H9 (cell line): ENCODE measurements around the gene GALNT7. TPM values are rescaled to one million over a fixed set of nuclear protein-coding genes. Genes with fewer than 3 reads are reported as not detected.

Experiments
- DNase-seq: peaks from one replicate; pipeline ENCODE4 v3.0.0-alpha.2; 2017
- H2AFZ ChIP-seq: one replicate; pipeline ENCODE4 v1.6.1; 2013; ENCODE audit warnings: mild to moderate bottlenecking, low read length, control low read depth, moderate library complexity
- H2AK5ac ChIP-seq: 2 replicates; pipeline ENCODE4 v1.6.1; 2013; ENCODE audit warnings: low read length, control low read depth, mixed read lengths; ENCODE audit not compliant: insufficient read length
- H2BK120ac ChIP-seq: one replicate; pipeline ENCODE4 v1.6.1; 2013; ENCODE audit warnings: low read depth, mild to moderate bottlenecking, low read length, control low read depth, inconsistent platforms; ENCODE audit not compliant: poor library complexity, severe bottlenecking
- H2BK12ac ChIP-seq: 2 replicates; pipeline ENCODE4 v1.6.1; 2013; ENCODE audit warnings: low read length, control low read depth, mixed read lengths, low read depth; ENCODE audit not compliant: insufficient read length
- H2BK15ac ChIP-seq: 2 replicates; pipeline ENCODE4 v1.6.1; 2013; ENCODE audit warnings: low read depth, low read length, control low read depth
- H2BK20ac ChIP-seq: one replicate; pipeline ENCODE4 v1.6.1; 2013; ENCODE audit warnings: low read depth, mild to moderate bottlenecking, low read length, control low read depth, inconsistent platforms; ENCODE audit not compliant: poor library complexity, severe bottlenecking
- H2BK5ac ChIP-seq: 2 replicates; pipeline ENCODE4 v1.6.1; 2013; ENCODE audit warnings: low read length, control low read depth, mixed read lengths; ENCODE audit not compliant: insufficient read length
- H3K14ac ChIP-seq: 2 replicates; pipeline ENCODE4 v1.6.1; 2013; ENCODE audit warnings: low read length, control low read depth; ENCODE audit not compliant: insufficient read depth
- H3K18ac ChIP-seq: 2 replicates; pipeline ENCODE4 v1.6.1; 2013; ENCODE audit warnings: low read depth, mild to moderate bottlenecking, mixed read lengths, low read length, control low read depth; ENCODE audit not compliant: insufficient read length
- H3K23ac ChIP-seq: 2 replicates; pipeline ENCODE4 v1.6.1; 2013; ENCODE audit warnings: low read length, control low read depth, mixed read lengths, low read depth; ENCODE audit not compliant: insufficient read length
- H3K23me2 ChIP-seq: 2 replicates; pipeline ENCODE4 v1.6.1; 2013; ENCODE audit warnings: low read depth, mild to moderate bottlenecking, mixed read lengths, low read length, control low read depth; ENCODE audit not compliant: insufficient read length, poor library complexity, severe bottlenecking
- H3K27ac ChIP-seq: 2 replicates; pipeline ENCODE4 v1.5.1; 2013; ENCODE audit warnings: low read length, control low read depth, mixed read lengths, low read depth; ENCODE audit not compliant: insufficient read length
- H3K27me3 ChIP-seq: 2 replicates; pipeline ENCODE4 v1.6.1; 2013; ENCODE audit warnings: low read length, control low read depth, inconsistent platforms; ENCODE audit not compliant: insufficient read depth
- H3K4ac ChIP-seq: 2 replicates; pipeline ENCODE4 v1.6.1; 2013; ENCODE audit warnings: low read depth, mild to moderate bottlenecking, control low read depth, inconsistent platforms, low read length, moderate library complexity
- H3K4me1 ChIP-seq: 2 replicates; pipeline ENCODE4 v1.6.1; 2013; ENCODE audit warnings: low read length, control low read depth, inconsistent platforms; ENCODE audit not compliant: insufficient read depth
- H3K4me2 ChIP-seq: 2 replicates; pipeline ENCODE4 v1.6.1; 2013; ENCODE audit warnings: low read length, control low read depth, mixed read lengths; ENCODE audit not compliant: insufficient read length, insufficient read depth
- H3K56ac ChIP-seq: 2 replicates; pipeline ENCODE4 v1.6.1; 2013; ENCODE audit warnings: low read depth, mild to moderate bottlenecking, mixed read lengths, low read length, control low read depth; ENCODE audit not compliant: insufficient read length
- H3K79me1 ChIP-seq: 2 replicates; pipeline ENCODE4 v1.6.1; 2013; ENCODE audit warnings: low read depth, mild to moderate bottlenecking, moderate library complexity, low read length, control low read depth, inconsistent platforms; ENCODE audit not compliant: insufficient read depth, poor library complexity, severe bottlenecking
- H3K79me2 ChIP-seq: 2 replicates; pipeline ENCODE4 v1.6.1; 2013; ENCODE audit warnings: low read length, control low read depth, inconsistent platforms; ENCODE audit not compliant: insufficient read depth
- H3K9ac ChIP-seq: 2 replicates; pipeline ENCODE4 v1.6.1; 2013; ENCODE audit warnings: low read length, control low read depth, mixed read lengths; ENCODE audit not compliant: insufficient read length; ENCODE audit errors: extremely low read depth
- H3K9me3 ChIP-seq: one replicate; pipeline ENCODE4 v1.6.1; 2013; ENCODE audit warnings: low read depth, low read length, inconsistent platforms; ENCODE audit not compliant: control insufficient read depth
- H3T11ph ChIP-seq: one replicate; pipeline ENCODE4 v1.6.1; 2013; ENCODE audit warnings: mild to moderate bottlenecking, low read length, control low read depth, inconsistent platforms
- H4K20me1 ChIP-seq: one replicate; pipeline ENCODE4 v1.6.1; 2013; ENCODE audit not compliant: control insufficient read depth, insufficient read length, insufficient read depth
- H4K5ac ChIP-seq: 2 replicates; pipeline ENCODE4 v1.6.1; 2013; ENCODE audit warnings: low read depth, mild to moderate bottlenecking, mixed read lengths, low read length, control low read depth; ENCODE audit not compliant: insufficient read length
- H4K8ac ChIP-seq: replicated peaks from 2 replicates; pipeline ENCODE4 v1.6.1; 2013; ENCODE audit warnings: low read length, control low read depth, mixed read lengths, low read depth; ENCODE audit not compliant: insufficient read length
- H4K91ac ChIP-seq: 2 replicates; pipeline ENCODE4 v1.6.1; 2013; ENCODE audit warnings: low read depth, mild to moderate bottlenecking, moderate library complexity, mixed read lengths, low read length, control low read depth; ENCODE audit not compliant: insufficient read length
- H3K27ac Mint-ChIP-seq, 3 experiments: 2 replicates in 2 of 3; 3 replicates in 1 of 3; pipeline ENCODE4 v1.8.0; 2020 to 2021; ENCODE audit warnings: mixed read lengths in 3 of 3, mild to moderate bottlenecking in 1 of 3, moderate library complexity in 1 of 3
- H3K27me3 Mint-ChIP-seq: 2 replicates; pipeline ENCODE4 v1.8.0; 2021; ENCODE audit warnings: low read depth, mild to moderate bottlenecking, moderate library complexity, mixed read lengths
- H3K36me3 Mint-ChIP-seq, 3 experiments: 2 replicates in 2 of 3; 3 replicates in 1 of 3; pipeline ENCODE4 v1.8.0; 2020 to 2021; ENCODE audit warnings: low read depth in 3 of 3, mixed read lengths in 3 of 3; ENCODE audit not compliant: insufficient read depth in 1 of 3
- H3K4me1 Mint-ChIP-seq, 2 experiments: 2 replicates each; pipeline ENCODE4 v1.8.0; 2020; ENCODE audit warnings: mixed read lengths in 2 of 2
- H3K4me3 Mint-ChIP-seq, 2 experiments: 2 replicates in 1 of 2; 3 replicates in 1 of 2; pipeline ENCODE4 v1.8.0; 2020 to 2021; ENCODE audit warnings: mild to moderate bottlenecking in 2 of 2, mixed read lengths in 2 of 2, moderate library complexity in 1 of 2
- H3K9me3 Mint-ChIP-seq, 2 experiments: 2 replicates in 1 of 2; 3 replicates in 1 of 2; pipeline ENCODE4 v1.8.0; 2020; ENCODE audit warnings: mild to moderate bottlenecking in 2 of 2, mixed read lengths in 2 of 2, moderate library complexity in 1 of 2
- CTCF ChIP-seq: fragments of 200-600 bp; sonication (generic); conservative IDR thresholded peaks from 3 replicates; pipeline ENCODE4 v1.8.0; 2021; ENCODE audit warnings: antibody characterized with exemption, mild to moderate bottlenecking
- WGBS: extraction: QIAGEN DNeasy Blood & Tissue Kit; methylation state at CpG from one replicate; pipeline ENCODE4 v1.1.7; 2013; ENCODE audit warnings: missing lambda C conversion rate, low lambda C conversion rate, mixed read lengths; ENCODE audit not compliant: insufficient read length; ENCODE audit errors: extremely low coverage; 5-methylcytosine and 5-hydroxymethylcytosine counted together
- total RNA-seq: library from RNA; stranded (reverse); gene quantifications from 2 replicates; pipeline ENCODE4 v1.2.1, GENCODE V29; 2021

GALNT7 gene
- total RNA-seq, 1 experiment from 2014 or later: 57.3 TPM

DNA sequence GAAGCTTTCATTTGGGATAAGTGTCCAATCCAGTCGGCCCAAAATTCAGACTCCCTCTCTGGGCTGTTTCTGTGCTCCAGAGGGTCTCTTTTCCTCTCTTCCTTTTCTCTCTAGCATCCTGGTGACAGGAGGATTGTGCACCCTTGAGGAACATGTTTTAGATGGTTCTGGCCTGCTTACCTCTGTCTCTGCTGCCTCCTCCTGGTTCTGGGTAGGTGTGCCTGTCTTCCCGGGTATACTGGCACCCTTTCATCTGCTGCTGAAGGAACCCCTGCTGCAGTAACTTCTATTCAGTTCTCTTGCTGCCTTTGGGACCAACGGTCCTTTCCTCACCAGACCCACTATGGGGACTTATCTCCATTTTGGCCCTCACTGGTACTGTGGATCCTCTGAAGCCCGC, 112.4 kb downstream of the GALNT7 start:
- no peak overlapping the region for H3K4ac ChIP-seq
- H3K56ac ChIP-seq: no peak overlapping the region
- H2BK120ac ChIP-seq: no peak overlapping the region
- Mint-ChIP-seq H3K27me3 (no peaks in the 10 kb centered on the region), H3K4me1 (peaks cover 0 to 5% of the 10 kb centered on the region in 2 experiments; a peak in 1 of 4 replicates), H3K4me3 (no peak overlapping the region), H3K36me3 (peaks cover 25 to 34% (median 29%) of the 10 kb centered on the region in 3 experiments), H3K9me3 (peaks cover 11 to 14% of the 10 kb centered on the region in 2 experiments), H3K27ac (peak overlapping the region in 1 of 3 experiments; percentile 2; a peak in 1 of 7 replicates)
- no peak overlapping the region for H2BK15ac ChIP-seq
- H4K5ac ChIP-seq: no peak overlapping the region
- H3K23ac ChIP-seq: no peak overlapping the region
- DNase-seq: no peak
- H2AK5ac ChIP-seq: no peak overlapping the region
- no peak overlapping the region for H3K9ac ChIP-seq
- no peaks in the 10 kb centered on the region for H4K20me1 ChIP-seq
- no peaks in the 10 kb centered on the region for H3K4me1 ChIP-seq
- no peaks in the 10 kb centered on the region for H3K79me1 ChIP-seq
- no peak overlapping the region for H3K4me2 ChIP-seq
- H3K79me2 ChIP-seq: no peaks in the 10 kb centered on the region
- no peaks in the 10 kb centered on the region for H3K27me3 ChIP-seq
- H3K23me2 ChIP-seq: no peaks in the 10 kb centered on the region
- WGBS: no CpG with 5 or more reads among the region's 4 CpGs
- peak; percentile 37; the same call in 2 of the 3 replicates for TF ChIP-seq CTCF
- no peak overlapping the region for H2AFZ ChIP-seq
- H3T11ph ChIP-seq: no peak overlapping the region
- H3K14ac ChIP-seq: no peak overlapping the region
- H3K9me3 ChIP-seq: peaks cover 11% of the 10 kb centered on the region
- no peak overlapping the region for H4K91ac ChIP-seq
- no peak overlapping the region for H3K27ac ChIP-seq
- H2BK20ac ChIP-seq: no peak overlapping the region
- no peak overlapping the region for H3K18ac ChIP-seq
- H2BK12ac ChIP-seq: no peak overlapping the region
- H4K8ac ChIP-seq: no peak overlapping the region
- no peak overlapping the region for H2BK5ac ChIP-seq
